ENCODE measurements around the gene MMP25. TPM values are rescaled to one million over a fixed set of nuclear protein-coding genes. Genes with fewer than 3 reads are reported as not detected.
A peak's percentile ranks its signal among the peaks of the same experiment; 100 is the strongest.
"Not testable (repeated sequence)": the region's sequence is repeated elsewhere in the genome, so short reads cannot be mapped to it uniquely, and the experiment has no call there.

The MMP25 gene
- total and polyA plus RNA-seq, 4 experiments from 2014 or later: 0.52 to 3.0 (median 1.9) TPM

GRCh38 chr16:3074860-3075522 is 28.6 kb downstream of the MMP25 start:
- peaks cover 69 to 98% (median 85%) of the 10 kb centered on the region in 4 donors for H3K4me1 Mint-ChIP-seq
- H3K4me1 ChIP-seq (ENCODE audit: insufficient read depth, low read length): peaks cover 98% of the 10 kb centered on the region
- H3K4me3 ChIP-seq (ENCODE audit: low read length in 2 of 2): peak overlapping the region; percentile 4 to 29
- H3K9me3 ChIP-seq (ENCODE audit: control insufficient read depth in 1 of 2, low read length in 2 of 2): no peaks in the 10 kb centered on the region
- peaks cover 3 to 16% of the 10 kb centered on the region in 2 donors for H3K36me3 Mint-ChIP-seq
- CTCF ChIA-PET (ENCODE audit: partially characterized antibody): interaction anchor here (0.7 to 8.2 kb wide), 18 partner anchors 10 to 578 kb away, joined by 3 to 78 read pairs (median 4); partner anchors contain the start of genes IL32, TNFRSF12A, ZNF213 and ZSCAN10
- peak overlapping the region; percentile 74 to 87 (median 83) for H3K4me3 Mint-ChIP-seq
- H3K27me3 ChIP-seq (ENCODE audit: insufficient read depth, low read length): no peaks in the 10 kb centered on the region
- H3K27ac ChIP-seq (ENCODE audit: low read depth, low read length): peak overlapping the region; percentile 77
- no peaks in the 10 kb centered on the region for H3K36me3 ChIP-seq (ENCODE audit: insufficient read depth, low read length)
- no peaks in the 10 kb centered on the region for H3K27me3 Mint-ChIP-seq
- peak; percentile 90 to 96 (median 91) for DNase-seq
- intact Hi-C loops (cut with micrococcal nuclease): loop anchor here (1.0 to 2.0 kb wide), 3 partner anchors 10 to 31 kb away; partner anchors contain the start of gene IL32
- peaks cover 0 to 2% (median 0%) of the 10 kb centered on the region in 8 donors for H3K9me3 Mint-ChIP-seq
- POLR2A ChIA-PET (ENCODE audit: partially characterized antibody): interaction anchor here (0.8 to 11.4 kb wide), 31 partner anchors 8 to 1400 kb away, joined by 3 to 217 read pairs (median 6); partner anchors contain the start of genes HCFC1R1, IL32, THOC6 and ZNF174
- peak overlapping the region; percentile 91 to 99 (median 97) for H3K27ac Mint-ChIP-seq

- peaks cover 0 to 2% (median 0%) of the 10 kb centered on the region in 8 donors for H3K9me3 Mint-ChIP-seq
- intact Hi-C loops (cut with micrococcal nuclease): loop anchor here (1.0 to 2.0 kb wide), 3 partner anchors 10 to 31 kb away; partner anchors contain the start of gene IL32
- Histone ChIP-seq H3K4me1 (ENCODE audit: insufficient read depth, low read length) (peaks cover 98% of the 10 kb centered on the region), H3K4me3 (ENCODE audit: low read length in 2 of 2) (peak overlapping the region; percentile 4 to 29), H3K27me3 (ENCODE audit: insufficient read depth, low read length) (no peaks in the 10 kb centered on the region), H3K27ac (ENCODE audit: low read depth, low read length) (peak overlapping the region; percentile 77), H3K9me3 (ENCODE audit: control insufficient read depth in 1 of 2, low read length in 2 of 2) (no peaks in the 10 kb centered on the region), H3K36me3 (ENCODE audit: insufficient read depth, low read length) (no peaks in the 10 kb centered on the region)
- peaks cover 0 to 11% of the 10 kb centered on the region in 2 donors for H3K36me3 Mint-ChIP-seq
- H3K4me1 Mint-ChIP-seq: peaks cover 66 to 97% (median 84%) of the 10 kb centered on the region in 4 donors
- peak overlapping the region; percentile 74 to 87 (median 83) for H3K4me3 Mint-ChIP-seq
- DNase-seq: peak in 1 of 5 donors; percentile 26
- POLR2A ChIA-PET (ENCODE audit: partially characterized antibody): interaction anchor here (0.6 to 11.4 kb wide), 27 partner anchors 9 to 381 kb away, joined by 3 to 217 read pairs (median 7); partner anchors contain the start of genes HCFC1R1, IL32, THOC6 and ZNF174
- peak overlapping the region; percentile 91 to 99 (median 97) for H3K27ac Mint-ChIP-seq
- H3K27me3 Mint-ChIP-seq: no peaks in the 10 kb centered on the region
- CTCF ChIA-PET (ENCODE audit: partially characterized antibody): interaction anchor here (1.2 to 8.2 kb wide), 14 partner anchors 10 to 85 kb away, joined by 3 to 78 read pairs (median 12); partner anchors contain the start of genes IL32, TNFRSF12A and ZSCAN10
Observed at GRCh38 chr16:3075523-3075915, 29.2 kb downstream of the MMP25 start.

- ChIA-PET POLR2A (ENCODE audit: partially characterized antibody) (interaction anchor here (0.6 to 11.4 kb wide), 19 partner anchors 9 to 380 kb away, joined by 3 to 217 read pairs (median 12); partner anchors contain the start of genes IL32, ZNF174, ZNF213 and ZSCAN10), CTCF (ENCODE audit: partially characterized antibody) (interaction anchor here (1.0 to 8.2 kb wide), 13 partner anchors 9 to 85 kb away, joined by 3 to 78 read pairs (median 13); partner anchors contain the start of genes IL32 and ZSCAN10)
- H3K4me1 Mint-ChIP-seq: peaks cover 68 to 97% (median 83%) of the 10 kb centered on the region in 4 donors
- H3K27ac Mint-ChIP-seq: peak overlapping the region; percentile 91 to 99 (median 97)
- H3K4me3 Mint-ChIP-seq: peak overlapping the region; percentile 80 to 94 (median 83)
- H3K27me3 ChIP-seq (ENCODE audit: insufficient read depth, low read length); H3K9me3 Mint-ChIP-seq; H3K27me3 Mint-ChIP-seq; DNase-seq; H3K36me3 ChIP-seq (ENCODE audit: insufficient read depth, low read length); H3K9me3 ChIP-seq (ENCODE audit: control insufficient read depth in 1 of 2, low read length in 2 of 2): not testable (repeated sequence)
- intact Hi-C loops (cut with micrococcal nuclease): loop anchor here (1.0 to 2.0 kb wide), 3 partner anchors 11 to 30 kb away; partner anchors contain the start of gene IL32
- H3K4me3 ChIP-seq (ENCODE audit: low read length in 2 of 2): peak overlapping the region in 1 of 2 donors; percentile 52
- peaks cover 2 to 13% of the 10 kb centered on the region in 2 donors for H3K36me3 Mint-ChIP-seq
- H3K4me1 ChIP-seq (ENCODE audit: insufficient read depth, low read length): peaks cover 98% of the 10 kb centered on the region
- peak overlapping the region; percentile 77 for H3K27ac ChIP-seq (ENCODE audit: low read depth, low read length)
Observed at GRCh38 chr16:3075946-3076345, 29.6 kb downstream of the MMP25 start.

- intact Hi-C loops (cut with micrococcal nuclease): no loop called here
- POLR2A ChIA-PET (ENCODE audit: partially characterized antibody): interaction anchor here (1.0 to 11.4 kb wide), 17 partner anchors 10 to 207 kb away, joined by 3 to 217 read pairs (median 14); partner anchors contain the start of genes IL32, ZNF213, ZNF263 and ZSCAN10
- Mint-ChIP-seq H3K27ac (peak overlapping the region; percentile 91 to 99 (median 97)), H3K4me3 (peak overlapping the region; percentile 75 to 94 (median 82)), H3K27me3 (no peaks in the 10 kb centered on the region), H3K4me1 (peaks cover 66 to 97% (median 82%) of the 10 kb centered on the region in 4 donors), H3K9me3 (peaks cover 0 to 6% (median 0%) of the 10 kb centered on the region in 8 donors), H3K36me3 (peaks cover 5 to 14% of the 10 kb centered on the region in 2 donors)
- DNase-seq: peak in 1 of 5 donors; percentile 31
- H3K4me1 ChIP-seq (ENCODE audit: insufficient read depth, low read length): peaks cover 97% of the 10 kb centered on the region
- no peaks in the 10 kb centered on the region for H3K36me3 ChIP-seq (ENCODE audit: insufficient read depth, low read length)
- CTCF ChIA-PET (ENCODE audit: partially characterized antibody): interaction anchor here (1.0 to 8.2 kb wide), 15 partner anchors 10 to 53 kb away, joined by 3 to 78 read pairs (median 11); partner anchors contain the start of genes IL32 and ZSCAN10
- H3K9me3 ChIP-seq (ENCODE audit: control insufficient read depth in 1 of 2, low read length in 2 of 2): no peaks in the 10 kb centered on the region
- H3K27me3 ChIP-seq (ENCODE audit: insufficient read depth, low read length): no peaks in the 10 kb centered on the region
- H3K27ac ChIP-seq (ENCODE audit: low read depth, low read length): peak overlapping the region; percentile 77
- peak overlapping the region in 1 of 2 donors; percentile 52 for H3K4me3 ChIP-seq (ENCODE audit: low read length in 2 of 2)
Observed at GRCh38 chr16:3076577-3076976, 30.2 kb downstream of the MMP25 start.

- ChIA-PET POLR2A (ENCODE audit: partially characterized antibody) (interaction anchor here (1.4 to 11.4 kb wide), 3 partner anchors 13 to 21 kb away, joined by 7 to 217 read pairs (median 8); partner anchors contain the start of genes IL32 and ZSCAN10), CTCF (ENCODE audit: partially characterized antibody) (interaction anchor here (1.3 to 8.2 kb wide), 7 partner anchors 14 to 49 kb away, joined by 5 to 78 read pairs (median 7); partner anchors contain the start of genes IL32 and ZSCAN10)
- Mint-ChIP-seq H3K4me3 (peak overlapping the region in 5 of 8 donors; percentile 2 to 49 (median 38)), H3K27me3 (no peaks in the 10 kb centered on the region), H3K27ac (peak overlapping the region; percentile 64 to 93 (median 91)), H3K36me3 (peaks cover 5 to 14% of the 10 kb centered on the region in 2 donors), H3K4me1 (peaks cover 49 to 94% (median 70%) of the 10 kb centered on the region in 4 donors), H3K9me3 (peaks cover 0 to 6% (median 0%) of the 10 kb centered on the region in 8 donors)
- intact Hi-C loops (cut with micrococcal nuclease): no loop called here
- H3K9me3 ChIP-seq (ENCODE audit: control insufficient read depth in 1 of 2, low read length in 2 of 2): no peaks in the 10 kb centered on the region
- no peak overlapping the region for H3K27ac ChIP-seq (ENCODE audit: low read depth, low read length)
- H3K4me3 ChIP-seq (ENCODE audit: low read length in 2 of 2): no peak overlapping the region
- no peaks in the 10 kb centered on the region for H3K27me3 ChIP-seq (ENCODE audit: insufficient read depth, low read length)
- peaks cover 65% of the 10 kb centered on the region for H3K4me1 ChIP-seq (ENCODE audit: insufficient read depth, low read length)
- DNase-seq: no peak
- no peaks in the 10 kb centered on the region for H3K36me3 ChIP-seq (ENCODE audit: insufficient read depth, low read length)
Observed at GRCh38 chr16:3080024-3080423, 33.7 kb downstream of the MMP25 start.

GRCh38 chr16:3081957-3082356 is 35.6 kb downstream of the MMP25 start:
- H3K4me3 ChIP-seq (ENCODE audit: low read length in 2 of 2); H3K27me3 ChIP-seq (ENCODE audit: insufficient read depth, low read length); H3K36me3 ChIP-seq (ENCODE audit: insufficient read depth, low read length); H3K27me3 Mint-ChIP-seq; H3K9me3 Mint-ChIP-seq; H3K27ac ChIP-seq (ENCODE audit: low read depth, low read length); DNase-seq; intact Hi-C loops (cut with micrococcal nuclease); CTCF ChIA-PET (ENCODE audit: partially characterized antibody); H3K9me3 ChIP-seq (ENCODE audit: control insufficient read depth in 1 of 2, low read length in 2 of 2): not testable (repeated sequence)
- H3K4me1 Mint-ChIP-seq: peaks cover 39 to 87% (median 60%) of the 10 kb centered on the region in 4 donors
- POLR2A ChIA-PET (ENCODE audit: partially characterized antibody): interaction anchor here (0.9 to 11.4 kb wide), 2 partner anchors 14 to 15 kb away, joined by 3 to 217 read pairs; partner anchors contain the start of gene IL32
- H3K36me3 Mint-ChIP-seq: peaks cover 5 to 14% of the 10 kb centered on the region in 2 donors
- peak overlapping the region in 1 of 8 donors; percentile 20 for H3K4me3 Mint-ChIP-seq
- H3K27ac Mint-ChIP-seq: peak overlapping the region in 2 of 7 donors; percentile 68 to 84
- H3K4me1 ChIP-seq (ENCODE audit: insufficient read depth, low read length): peaks cover 56% of the 10 kb centered on the region

All from CD4-positive, alpha-beta memory T cell (primary cell).